K562 (cell line): ENCODE measurements around the gene CEP44. TPM values are rescaled to one million over a fixed set of nuclear protein-coding genes. Genes with fewer than 3 reads are reported as not detected.
A peak's percentile ranks its signal among the peaks of the same experiment; 100 is the strongest.

Experiments used
- ETS2 ChIP-seq: IDR thresholded peaks from 2 replicates; pipeline ENCODE4 v1.6.1; 2016; ENCODE audit warnings: borderline replicate concordance, missing genetic modification characterization, mild to moderate bottlenecking, moderate library complexity, missing compliant biosample characterization; ENCODE audit not compliant: poor library complexity, severe bottlenecking
- ZFPM2 ChIP-seq: fragments of 250-450 bp; sonication (Bioruptor Pico); IDR thresholded peaks from 2 replicates; pipeline ENCODE4 v1.5.1; 2022; ENCODE audit warnings: mild to moderate bottlenecking
- ZKSCAN3 ChIP-seq: fragments of 250-450 bp; sonication (Bioruptor Pico); IDR thresholded peaks from 2 replicates; pipeline ENCODE4 v1.4.0; 2020
- polyA plus RNA-seq, 8 experiments: library from polyadenylated mRNA; depleted of rRNA in 4 of 8; stranded (reverse) in 5 of 8; unstranded in 3 of 8; fragments of >200 nt; fragmentation: Nextera tagmentation in 2 of 8; fragmentation: Illumina TruSeq in 1 of 8; extraction: Ambion mirVana in 2 of 8; extraction: Trizol in 1 of 8; gene quantifications; 2 replicates each; pipeline versions ENCODE4 v1.2.1 to v1.2.3, GENCODE V29; 2011 to 2014; ENCODE audit warnings: inconsistent platforms in 1 of 8, missing spikeins in 1 of 8
- total RNA-seq, 7 experiments: library from RNA; depleted of rRNA in 6 of 7; stranded (reverse); fragments of >200 nt in 6 of 7; fragmentation: Illumina TruSeq in 2 of 7; extraction: Trizol in 2 of 7; gene quantifications; 2 replicates each; pipeline versions ENCODE4 v1.2.1 to v1.2.3, GENCODE V29; 2011 to 2021; ENCODE audit warnings: low replicate concordance in 1 of 7
- TF ChIP-seq, protein P1 (sequence below): fragments of 450-650 bp; IDR thresholded peaks from 2 replicates; pipeline ENCODE4 v1.6.1; 2016; ENCODE audit warnings: mild to moderate bottlenecking, moderate library complexity
- TF ChIP-seq, protein P2 (sequence below), 2 experiments: fragments of 450-650 bp; formaldehyde crosslinking in 1 of 2; IDR thresholded peaks; 2 replicates each; pipeline versions ENCODE4 v1.4.0 to v1.6.1; 2014 to 2020; ENCODE audit warnings: mild to moderate bottlenecking in 2 of 2, borderline replicate concordance in 1 of 2, low read depth in 1 of 2

The CEP44 gene
- total and polyA plus RNA-seq, 9 of the 15 experiments (the other 6 are each of a cell fraction or from before 2014, with no cell fraction given), result 19.6 to 45.0 (median 24.4) TPM

DNA sequence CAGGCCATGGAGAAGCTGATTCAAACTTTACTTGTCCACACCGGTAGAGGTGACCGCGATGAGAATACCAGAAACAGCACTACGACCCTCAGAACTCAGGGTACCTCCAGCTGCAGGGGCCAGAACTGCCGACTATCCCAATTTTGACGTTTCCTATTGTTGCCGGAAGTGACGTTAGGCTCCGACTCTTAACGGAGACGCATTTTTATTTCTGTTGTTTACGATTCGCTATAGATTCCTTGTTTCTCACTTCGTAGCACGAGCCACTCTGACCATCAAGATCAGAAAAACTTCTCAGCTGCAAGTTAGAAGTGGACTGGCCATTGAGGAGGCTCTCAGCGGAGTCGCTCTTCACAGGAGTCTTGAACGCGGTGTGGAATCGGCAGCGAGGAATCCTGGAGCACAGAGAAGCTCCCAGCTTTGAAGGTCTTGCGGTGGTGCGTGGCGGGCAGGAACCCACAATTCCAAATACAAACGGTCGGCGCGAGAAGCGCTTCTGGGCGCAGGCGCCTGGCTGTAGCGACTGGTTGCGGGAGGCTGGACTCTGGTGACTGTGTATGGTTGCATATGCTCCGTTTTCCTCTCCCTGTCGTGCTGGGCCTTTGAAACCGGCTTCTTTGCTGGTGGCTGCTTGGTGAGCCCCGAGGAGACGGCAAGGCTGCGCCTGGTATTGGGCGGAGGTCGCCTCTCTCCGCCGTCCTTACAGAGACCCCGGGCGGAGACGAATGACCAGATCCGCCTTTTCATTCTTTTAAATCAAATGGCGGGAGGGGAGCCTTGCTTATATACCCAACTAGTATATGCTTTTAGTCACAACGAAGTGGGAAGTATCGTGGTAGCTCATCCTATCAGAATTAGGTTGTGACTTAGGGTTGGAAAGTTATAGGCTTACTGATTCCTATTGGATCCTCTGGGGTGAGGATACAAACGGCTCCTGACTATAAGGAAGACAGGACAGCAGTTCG lies at the start of gene CEP44, which contains the start of gene FBXO8 (continued):
- TF ChIP-seq, protein P1, sequence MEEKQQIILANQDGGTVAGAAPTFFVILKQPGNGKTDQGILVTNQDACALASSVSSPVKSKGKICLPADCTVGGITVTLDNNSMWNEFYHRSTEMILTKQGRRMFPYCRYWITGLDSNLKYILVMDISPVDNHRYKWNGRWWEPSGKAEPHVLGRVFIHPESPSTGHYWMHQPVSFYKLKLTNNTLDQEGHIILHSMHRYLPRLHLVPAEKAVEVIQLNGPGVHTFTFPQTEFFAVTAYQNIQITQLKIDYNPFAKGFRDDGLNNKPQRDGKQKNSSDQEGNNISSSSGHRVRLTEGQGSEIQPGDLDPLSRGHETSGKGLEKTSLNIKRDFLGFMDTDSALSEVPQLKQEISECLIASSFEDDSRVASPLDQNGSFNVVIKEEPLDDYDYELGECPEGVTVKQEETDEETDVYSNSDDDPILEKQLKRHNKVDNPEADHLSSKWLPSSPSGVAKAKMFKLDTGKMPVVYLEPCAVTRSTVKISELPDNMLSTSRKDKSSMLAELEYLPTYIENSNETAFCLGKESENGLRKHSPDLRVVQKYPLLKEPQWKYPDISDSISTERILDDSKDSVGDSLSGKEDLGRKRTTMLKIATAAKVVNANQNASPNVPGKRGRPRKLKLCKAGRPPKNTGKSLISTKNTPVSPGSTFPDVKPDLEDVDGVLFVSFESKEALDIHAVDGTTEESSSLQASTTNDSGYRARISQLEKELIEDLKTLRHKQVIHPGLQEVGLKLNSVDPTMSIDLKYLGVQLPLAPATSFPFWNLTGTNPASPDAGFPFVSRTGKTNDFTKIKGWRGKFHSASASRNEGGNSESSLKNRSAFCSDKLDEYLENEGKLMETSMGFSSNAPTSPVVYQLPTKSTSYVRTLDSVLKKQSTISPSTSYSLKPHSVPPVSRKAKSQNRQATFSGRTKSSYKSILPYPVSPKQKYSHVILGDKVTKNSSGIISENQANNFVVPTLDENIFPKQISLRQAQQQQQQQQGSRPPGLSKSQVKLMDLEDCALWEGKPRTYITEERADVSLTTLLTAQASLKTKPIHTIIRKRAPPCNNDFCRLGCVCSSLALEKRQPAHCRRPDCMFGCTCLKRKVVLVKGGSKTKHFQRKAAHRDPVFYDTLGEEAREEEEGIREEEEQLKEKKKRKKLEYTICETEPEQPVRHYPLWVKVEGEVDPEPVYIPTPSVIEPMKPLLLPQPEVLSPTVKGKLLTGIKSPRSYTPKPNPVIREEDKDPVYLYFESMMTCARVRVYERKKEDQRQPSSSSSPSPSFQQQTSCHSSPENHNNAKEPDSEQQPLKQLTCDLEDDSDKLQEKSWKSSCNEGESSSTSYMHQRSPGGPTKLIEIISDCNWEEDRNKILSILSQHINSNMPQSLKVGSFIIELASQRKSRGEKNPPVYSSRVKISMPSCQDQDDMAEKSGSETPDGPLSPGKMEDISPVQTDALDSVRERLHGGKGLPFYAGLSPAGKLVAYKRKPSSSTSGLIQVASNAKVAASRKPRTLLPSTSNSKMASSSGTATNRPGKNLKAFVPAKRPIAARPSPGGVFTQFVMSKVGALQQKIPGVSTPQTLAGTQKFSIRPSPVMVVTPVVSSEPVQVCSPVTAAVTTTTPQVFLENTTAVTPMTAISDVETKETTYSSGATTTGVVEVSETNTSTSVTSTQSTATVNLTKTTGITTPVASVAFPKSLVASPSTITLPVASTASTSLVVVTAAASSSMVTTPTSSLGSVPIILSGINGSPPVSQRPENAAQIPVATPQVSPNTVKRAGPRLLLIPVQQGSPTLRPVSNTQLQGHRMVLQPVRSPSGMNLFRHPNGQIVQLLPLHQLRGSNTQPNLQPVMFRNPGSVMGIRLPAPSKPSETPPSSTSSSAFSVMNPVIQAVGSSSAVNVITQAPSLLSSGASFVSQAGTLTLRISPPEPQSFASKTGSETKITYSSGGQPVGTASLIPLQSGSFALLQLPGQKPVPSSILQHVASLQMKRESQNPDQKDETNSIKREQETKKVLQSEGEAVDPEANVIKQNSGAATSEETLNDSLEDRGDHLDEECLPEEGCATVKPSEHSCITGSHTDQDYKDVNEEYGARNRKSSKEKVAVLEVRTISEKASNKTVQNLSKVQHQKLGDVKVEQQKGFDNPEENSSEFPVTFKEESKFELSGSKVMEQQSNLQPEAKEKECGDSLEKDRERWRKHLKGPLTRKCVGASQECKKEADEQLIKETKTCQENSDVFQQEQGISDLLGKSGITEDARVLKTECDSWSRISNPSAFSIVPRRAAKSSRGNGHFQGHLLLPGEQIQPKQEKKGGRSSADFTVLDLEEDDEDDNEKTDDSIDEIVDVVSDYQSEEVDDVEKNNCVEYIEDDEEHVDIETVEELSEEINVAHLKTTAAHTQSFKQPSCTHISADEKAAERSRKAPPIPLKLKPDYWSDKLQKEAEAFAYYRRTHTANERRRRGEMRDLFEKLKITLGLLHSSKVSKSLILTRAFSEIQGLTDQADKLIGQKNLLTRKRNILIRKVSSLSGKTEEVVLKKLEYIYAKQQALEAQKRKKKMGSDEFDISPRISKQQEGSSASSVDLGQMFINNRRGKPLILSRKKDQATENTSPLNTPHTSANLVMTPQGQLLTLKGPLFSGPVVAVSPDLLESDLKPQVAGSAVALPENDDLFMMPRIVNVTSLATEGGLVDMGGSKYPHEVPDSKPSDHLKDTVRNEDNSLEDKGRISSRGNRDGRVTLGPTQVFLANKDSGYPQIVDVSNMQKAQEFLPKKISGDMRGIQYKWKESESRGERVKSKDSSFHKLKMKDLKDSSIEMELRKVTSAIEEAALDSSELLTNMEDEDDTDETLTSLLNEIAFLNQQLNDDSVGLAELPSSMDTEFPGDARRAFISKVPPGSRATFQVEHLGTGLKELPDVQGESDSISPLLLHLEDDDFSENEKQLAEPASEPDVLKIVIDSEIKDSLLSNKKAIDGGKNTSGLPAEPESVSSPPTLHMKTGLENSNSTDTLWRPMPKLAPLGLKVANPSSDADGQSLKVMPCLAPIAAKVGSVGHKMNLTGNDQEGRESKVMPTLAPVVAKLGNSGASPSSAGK, result peak; percentile 67; the same call in 1 of the 2 replicates
- TF ChIP-seq ZFPM2, result no peak
- TF ChIP-seq, protein P2, sequence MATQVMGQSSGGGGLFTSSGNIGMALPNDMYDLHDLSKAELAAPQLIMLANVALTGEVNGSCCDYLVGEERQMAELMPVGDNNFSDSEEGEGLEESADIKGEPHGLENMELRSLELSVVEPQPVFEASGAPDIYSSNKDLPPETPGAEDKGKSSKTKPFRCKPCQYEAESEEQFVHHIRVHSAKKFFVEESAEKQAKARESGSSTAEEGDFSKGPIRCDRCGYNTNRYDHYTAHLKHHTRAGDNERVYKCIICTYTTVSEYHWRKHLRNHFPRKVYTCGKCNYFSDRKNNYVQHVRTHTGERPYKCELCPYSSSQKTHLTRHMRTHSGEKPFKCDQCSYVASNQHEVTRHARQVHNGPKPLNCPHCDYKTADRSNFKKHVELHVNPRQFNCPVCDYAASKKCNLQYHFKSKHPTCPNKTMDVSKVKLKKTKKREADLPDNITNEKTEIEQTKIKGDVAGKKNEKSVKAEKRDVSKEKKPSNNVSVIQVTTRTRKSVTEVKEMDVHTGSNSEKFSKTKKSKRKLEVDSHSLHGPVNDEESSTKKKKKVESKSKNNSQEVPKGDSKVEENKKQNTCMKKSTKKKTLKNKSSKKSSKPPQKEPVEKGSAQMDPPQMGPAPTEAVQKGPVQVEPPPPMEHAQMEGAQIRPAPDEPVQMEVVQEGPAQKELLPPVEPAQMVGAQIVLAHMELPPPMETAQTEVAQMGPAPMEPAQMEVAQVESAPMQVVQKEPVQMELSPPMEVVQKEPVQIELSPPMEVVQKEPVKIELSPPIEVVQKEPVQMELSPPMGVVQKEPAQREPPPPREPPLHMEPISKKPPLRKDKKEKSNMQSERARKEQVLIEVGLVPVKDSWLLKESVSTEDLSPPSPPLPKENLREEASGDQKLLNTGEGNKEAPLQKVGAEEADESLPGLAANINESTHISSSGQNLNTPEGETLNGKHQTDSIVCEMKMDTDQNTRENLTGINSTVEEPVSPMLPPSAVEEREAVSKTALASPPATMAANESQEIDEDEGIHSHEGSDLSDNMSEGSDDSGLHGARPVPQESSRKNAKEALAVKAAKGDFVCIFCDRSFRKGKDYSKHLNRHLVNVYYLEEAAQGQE (IDR thresholded peaks at IDR 0.05; ENCODE audit: borderline replicate concordance), result no peak
- TF ChIP-seq, protein P2 (CRISPR knock-in tag; IDR thresholded peaks at IDR 0.05; ENCODE audit: low read depth), result no peak
- TF ChIP-seq ETS2 (tag), result no peak
- TF ChIP-seq ZKSCAN3 (CRISPR knock-in tag), result no peak
